ENCODE results near the gene EPHA3. TPM values are rescaled to one million over a fixed set of nuclear protein-coding genes. Genes with fewer than 3 reads are reported as not detected.

Gene EPHA3
- total RNA-seq, 1 donor from 2014 or later, result 27.7 TPM

DNA sequence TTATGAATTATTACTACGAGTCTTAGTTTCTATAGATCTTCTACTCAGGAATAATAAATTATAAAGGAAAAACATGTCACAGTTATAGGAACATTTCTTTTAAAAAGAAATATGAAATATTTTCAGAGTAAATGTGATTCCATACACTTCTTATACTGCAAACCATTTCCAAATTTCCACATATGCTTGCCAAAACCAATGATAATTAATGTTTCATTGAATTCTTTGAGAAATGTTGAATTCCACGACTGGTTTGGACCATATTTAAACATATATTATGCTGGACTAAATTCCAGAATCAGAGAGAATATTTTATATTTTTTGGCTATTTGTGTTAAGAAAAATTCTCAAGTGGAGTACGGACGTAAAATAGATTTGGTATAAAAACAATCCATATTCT lies 144.6 kb downstream of the EPHA3 start:
- H3K9me3 ChIP-seq (ENCODE audit: control insufficient read depth in 3 of 3, low read length in 3 of 3), result no peaks in the 10 kb centered on the region
- H3K4me3 ChIP-seq (ENCODE audit: low read length in 3 of 3), result no peak overlapping the region
- no peak overlapping the region for H3K27ac ChIP-seq (ENCODE audit: low read depth, low read length)
- no peaks in the 10 kb centered on the region for H3K4me1 ChIP-seq (ENCODE audit: control insufficient read depth in 3 of 3, insufficient read depth in 3 of 3, low read length in 3 of 3)
- H3K36me3 ChIP-seq (ENCODE audit: control insufficient read depth in 3 of 3, insufficient read depth in 3 of 3, low read length in 3 of 3), result no peaks in the 10 kb centered on the region
- H3K9ac ChIP-seq (ENCODE audit: low read depth in 1 of 3, low read length in 3 of 3), result no peak overlapping the region
- H3K27me3 ChIP-seq (ENCODE audit: control insufficient read depth in 3 of 3, insufficient read depth in 3 of 3, low read length in 3 of 3), result no peaks in the 10 kb centered on the region

DNA sequence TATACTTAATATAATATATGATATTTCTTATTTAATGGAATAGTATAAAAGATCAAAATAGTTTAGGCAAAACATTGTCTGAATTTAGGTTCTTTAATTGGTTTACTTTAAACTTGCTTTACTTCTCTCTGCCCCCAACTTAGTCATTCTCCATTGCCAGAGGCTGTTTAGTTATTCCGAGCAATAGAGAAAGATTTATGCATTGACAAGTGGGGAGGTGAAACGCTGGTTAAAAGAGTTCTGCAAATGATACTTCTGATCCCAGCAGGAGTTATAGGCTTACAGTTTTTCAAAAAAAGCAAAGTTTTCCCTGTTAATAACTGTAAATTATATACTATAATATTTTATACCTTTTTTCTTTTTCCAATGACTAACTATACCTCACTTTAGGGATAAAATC lies 145.4 kb downstream of the EPHA3 start:
- Histone ChIP-seq H3K9ac (ENCODE audit: low read depth in 1 of 3, low read length in 3 of 3) (no peak overlapping the region), H3K27ac (ENCODE audit: low read depth, low read length) (no peak overlapping the region), H3K27me3 (ENCODE audit: control insufficient read depth in 3 of 3, insufficient read depth in 3 of 3, low read length in 3 of 3) (no peaks in the 10 kb centered on the region), H3K4me3 (ENCODE audit: low read length in 3 of 3) (no peak overlapping the region), H3K36me3 (ENCODE audit: control insufficient read depth in 3 of 3, insufficient read depth in 3 of 3, low read length in 3 of 3) (no peaks in the 10 kb centered on the region), H3K4me1 (ENCODE audit: control insufficient read depth in 3 of 3, insufficient read depth in 3 of 3, low read length in 3 of 3) (no peaks in the 10 kb centered on the region), H3K9me3 (ENCODE audit: control insufficient read depth in 3 of 3, low read length in 3 of 3) (no peaks in the 10 kb centered on the region)

DNA sequence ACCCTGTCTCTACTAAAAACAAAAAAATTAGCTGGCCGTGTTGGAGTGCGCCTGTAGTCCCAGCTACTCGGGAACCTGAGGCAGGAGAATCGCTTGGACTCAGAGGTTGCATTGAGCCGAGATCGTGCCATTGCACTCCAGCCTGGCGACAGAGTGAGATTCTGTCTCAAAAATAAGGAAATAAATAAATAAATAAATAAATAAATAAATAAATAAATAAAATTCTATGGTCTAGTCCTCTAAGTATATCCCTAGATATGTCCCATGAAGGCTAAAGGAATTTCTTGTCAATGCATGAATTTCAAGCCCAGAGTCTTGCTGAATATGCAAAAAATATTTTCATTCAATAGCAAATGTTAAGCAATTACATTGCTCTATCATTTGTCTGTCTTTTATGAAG lies 149.0 kb downstream of the EPHA3 start:
- Histone ChIP-seq H3K9me3 (ENCODE audit: control insufficient read depth in 3 of 3, low read length in 3 of 3) (no peaks in the 10 kb centered on the region), H3K4me3 (ENCODE audit: low read length in 3 of 3) (no peak overlapping the region), H3K9ac (ENCODE audit: low read depth in 1 of 3, low read length in 3 of 3) (no peak overlapping the region), H3K36me3 (ENCODE audit: control insufficient read depth in 3 of 3, insufficient read depth in 3 of 3, low read length in 3 of 3) (no peaks in the 10 kb centered on the region), H3K27ac (ENCODE audit: low read depth, low read length) (no peak overlapping the region), H3K27me3 (ENCODE audit: control insufficient read depth in 3 of 3, insufficient read depth in 3 of 3, low read length in 3 of 3) (no peaks in the 10 kb centered on the region), H3K4me1 (ENCODE audit: control insufficient read depth in 3 of 3, insufficient read depth in 3 of 3, low read length in 3 of 3) (no peaks in the 10 kb centered on the region)

DNA sequence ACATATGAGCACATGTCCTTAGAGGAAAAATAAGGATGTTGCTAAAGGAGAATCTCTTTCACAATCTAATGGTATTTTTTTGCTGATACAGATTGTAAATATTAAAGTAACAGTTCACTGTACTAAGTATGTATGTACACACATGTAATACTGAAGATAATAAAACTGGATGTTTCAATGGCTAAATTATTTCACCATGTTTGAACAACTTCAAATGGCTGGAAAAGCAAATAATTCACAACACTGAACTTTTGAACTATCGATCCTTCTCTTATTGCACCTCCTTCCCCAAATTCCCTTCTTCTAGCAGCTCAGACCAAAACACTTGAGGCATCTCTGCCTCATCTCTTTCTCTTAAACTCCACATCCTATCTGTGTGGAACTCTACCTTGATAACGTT lies 149.5 kb downstream of the EPHA3 start:
- no peaks in the 10 kb centered on the region for H3K4me1 ChIP-seq (ENCODE audit: control insufficient read depth in 3 of 3, insufficient read depth in 3 of 3, low read length in 3 of 3)
- no peaks in the 10 kb centered on the region for H3K9me3 ChIP-seq (ENCODE audit: control insufficient read depth in 3 of 3, low read length in 3 of 3)
- no peaks in the 10 kb centered on the region for H3K27me3 ChIP-seq (ENCODE audit: control insufficient read depth in 3 of 3, insufficient read depth in 3 of 3, low read length in 3 of 3)
- H3K9ac ChIP-seq (ENCODE audit: low read depth in 1 of 3, low read length in 3 of 3), result no peak overlapping the region
- no peak overlapping the region for H3K27ac ChIP-seq (ENCODE audit: low read depth, low read length)
- H3K36me3 ChIP-seq (ENCODE audit: control insufficient read depth in 3 of 3, insufficient read depth in 3 of 3, low read length in 3 of 3), result no peaks in the 10 kb centered on the region
- no peak overlapping the region for H3K4me3 ChIP-seq (ENCODE audit: low read length in 3 of 3)

DNA sequence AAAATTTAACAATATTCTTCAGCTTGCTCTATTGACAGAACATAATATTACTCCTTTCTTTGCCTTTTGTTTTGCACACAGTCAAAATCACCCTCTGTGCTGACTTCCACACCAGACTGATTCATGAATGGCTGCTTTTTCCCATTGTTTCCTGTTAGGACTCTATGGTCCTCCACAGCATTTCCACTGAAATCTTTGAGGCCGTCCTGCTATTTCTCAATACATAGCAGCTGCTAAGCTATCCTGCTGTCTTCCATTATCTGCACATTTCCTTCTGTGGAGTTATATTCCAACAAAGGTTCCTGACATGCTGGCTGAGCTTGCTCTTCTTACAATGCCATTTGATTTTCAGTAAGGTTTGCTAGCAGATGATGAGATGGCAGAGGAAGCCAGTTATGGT lies 153.3 kb downstream of the EPHA3 start:
- H3K4me3 ChIP-seq (ENCODE audit: low read length in 3 of 3), result no peak overlapping the region

DNA sequence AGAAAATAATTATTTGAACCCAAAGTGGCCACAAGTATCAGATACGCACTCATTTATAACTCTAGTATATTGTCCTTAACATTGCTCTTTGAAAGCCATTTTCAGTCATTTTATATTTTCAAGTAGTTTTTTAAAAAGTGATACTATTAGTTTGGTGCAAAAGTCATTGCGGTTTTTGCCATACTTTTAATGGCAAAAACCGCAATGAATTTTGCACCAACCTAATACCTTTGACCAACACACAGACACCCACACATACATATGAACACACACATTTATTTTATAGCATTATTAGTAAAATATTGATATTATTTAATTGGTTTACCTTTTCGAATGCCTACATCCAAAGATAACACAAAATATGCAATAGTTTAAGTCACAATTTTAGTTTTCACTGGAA lies 154.3 kb downstream of the EPHA3 start:
- H3K9me3 ChIP-seq (ENCODE audit: control insufficient read depth in 3 of 3, low read length in 3 of 3), result no peaks in the 10 kb centered on the region
- no peak overlapping the region for H3K9ac ChIP-seq (ENCODE audit: low read depth in 1 of 3, low read length in 3 of 3)
- no peaks in the 10 kb centered on the region for H3K4me1 ChIP-seq (ENCODE audit: control insufficient read depth in 3 of 3, insufficient read depth in 3 of 3, low read length in 3 of 3)
- no peaks in the 10 kb centered on the region for H3K36me3 ChIP-seq (ENCODE audit: control insufficient read depth in 3 of 3, insufficient read depth in 3 of 3, low read length in 3 of 3)
- H3K27ac ChIP-seq (ENCODE audit: low read depth, low read length), result no peak overlapping the region
- no peaks in the 10 kb centered on the region for H3K27me3 ChIP-seq (ENCODE audit: control insufficient read depth in 3 of 3, insufficient read depth in 3 of 3, low read length in 3 of 3)
- no peak overlapping the region for H3K4me3 ChIP-seq (ENCODE audit: low read length in 3 of 3)

More for the DNA sequence above, 153.3 kb downstream of the EPHA3 start:
- Histone ChIP-seq H3K9me3 (ENCODE audit: control insufficient read depth in 3 of 3, low read length in 3 of 3) (no peaks in the 10 kb centered on the region), H3K9ac (ENCODE audit: low read depth in 1 of 3, low read length in 3 of 3) (no peak overlapping the region), H3K27ac (ENCODE audit: low read depth, low read length) (no peak overlapping the region), H3K4me1 (ENCODE audit: control insufficient read depth in 3 of 3, insufficient read depth in 3 of 3, low read length in 3 of 3) (no peaks in the 10 kb centered on the region), H3K36me3 (ENCODE audit: control insufficient read depth in 3 of 3, insufficient read depth in 3 of 3, low read length in 3 of 3) (no peaks in the 10 kb centered on the region), H3K27me3 (ENCODE audit: control insufficient read depth in 3 of 3, insufficient read depth in 3 of 3, low read length in 3 of 3) (no peaks in the 10 kb centered on the region)

DNA sequence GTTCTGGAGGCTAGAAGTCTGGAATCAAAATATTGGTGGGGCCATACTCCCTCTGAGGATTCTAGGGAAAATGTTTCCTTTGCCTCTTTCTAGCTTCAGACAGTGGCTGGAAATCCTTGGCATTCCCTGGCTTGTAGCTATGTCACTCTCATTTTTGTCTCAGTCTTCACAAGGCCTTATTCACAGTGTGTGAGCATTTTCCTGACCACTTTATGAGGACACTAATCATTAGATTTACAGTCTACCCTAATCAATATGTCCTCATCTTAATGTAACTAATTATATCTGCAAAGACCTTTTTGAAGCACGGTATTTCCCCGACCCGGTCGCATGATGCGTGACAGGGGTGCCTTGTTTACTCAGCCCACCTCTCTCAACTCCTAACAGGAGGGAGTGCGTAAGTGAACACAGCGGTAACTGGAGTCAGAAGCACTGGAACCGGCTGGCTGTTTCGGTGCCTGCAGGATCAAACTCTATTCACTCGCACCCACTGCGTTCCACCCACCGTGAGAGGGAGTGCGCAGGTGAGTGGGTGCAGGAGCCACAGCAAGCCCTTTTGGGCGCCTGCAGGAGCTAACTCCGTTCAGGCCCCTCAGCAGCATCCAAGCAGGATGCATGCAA lies 155.0 kb downstream of the EPHA3 start:
- Histone ChIP-seq H3K36me3 (ENCODE audit: control insufficient read depth in 3 of 3, insufficient read depth in 3 of 3, low read length in 3 of 3) (no peaks in the 10 kb centered on the region), H3K27ac (ENCODE audit: low read depth, low read length) (no peak overlapping the region), H3K4me3 (ENCODE audit: low read length in 3 of 3) (no peak overlapping the region), H3K27me3 (ENCODE audit: control insufficient read depth in 3 of 3, insufficient read depth in 3 of 3, low read length in 3 of 3) (no peaks in the 10 kb centered on the region), H3K4me1 (ENCODE audit: control insufficient read depth in 3 of 3, insufficient read depth in 3 of 3, low read length in 3 of 3) (no peaks in the 10 kb centered on the region), H3K9ac (ENCODE audit: low read depth in 1 of 3, low read length in 3 of 3) (no peak overlapping the region), H3K9me3 (ENCODE audit: control insufficient read depth in 3 of 3, low read length in 3 of 3) (no peaks in the 10 kb centered on the region)

DNA sequence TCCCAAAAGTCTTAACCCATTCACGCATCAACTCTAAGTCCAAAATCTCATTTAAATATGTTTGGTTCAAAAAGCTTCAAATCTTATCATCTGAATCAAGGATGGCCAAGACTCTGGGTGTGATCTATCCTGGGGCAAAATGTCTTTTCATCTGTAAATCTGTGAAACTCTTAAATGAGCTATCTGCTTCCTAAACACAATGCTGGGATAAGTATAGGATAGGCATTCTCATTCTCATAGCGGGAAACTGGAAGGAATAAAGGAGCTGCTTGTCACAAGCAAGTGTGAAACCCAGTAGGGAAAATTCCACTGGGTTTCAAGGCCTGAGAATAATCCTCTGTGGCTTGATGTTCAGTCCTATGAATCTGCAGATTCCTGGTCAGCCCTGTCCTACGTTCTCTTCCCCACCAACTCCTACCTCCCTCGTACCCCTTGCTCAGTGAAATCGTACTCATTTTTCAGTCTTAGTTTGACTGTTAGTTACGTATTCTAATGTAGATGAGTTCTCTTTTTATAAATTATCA lies 156.7 kb downstream of the EPHA3 start:
- Histone ChIP-seq H3K4me1 (ENCODE audit: control insufficient read depth in 3 of 3, insufficient read depth in 3 of 3, low read length in 3 of 3) (no peaks in the 10 kb centered on the region), H3K9ac (ENCODE audit: low read depth in 1 of 3, low read length in 3 of 3) (no peak overlapping the region), H3K36me3 (ENCODE audit: control insufficient read depth in 3 of 3, insufficient read depth in 3 of 3, low read length in 3 of 3) (no peaks in the 10 kb centered on the region), H3K4me3 (ENCODE audit: low read length in 3 of 3) (no peak overlapping the region), H3K27me3 (ENCODE audit: control insufficient read depth in 3 of 3, insufficient read depth in 3 of 3, low read length in 3 of 3) (no peaks in the 10 kb centered on the region), H3K27ac (ENCODE audit: low read depth, low read length) (no peak overlapping the region), H3K9me3 (ENCODE audit: control insufficient read depth in 3 of 3, low read length in 3 of 3) (no peaks in the 10 kb centered on the region)

DNA sequence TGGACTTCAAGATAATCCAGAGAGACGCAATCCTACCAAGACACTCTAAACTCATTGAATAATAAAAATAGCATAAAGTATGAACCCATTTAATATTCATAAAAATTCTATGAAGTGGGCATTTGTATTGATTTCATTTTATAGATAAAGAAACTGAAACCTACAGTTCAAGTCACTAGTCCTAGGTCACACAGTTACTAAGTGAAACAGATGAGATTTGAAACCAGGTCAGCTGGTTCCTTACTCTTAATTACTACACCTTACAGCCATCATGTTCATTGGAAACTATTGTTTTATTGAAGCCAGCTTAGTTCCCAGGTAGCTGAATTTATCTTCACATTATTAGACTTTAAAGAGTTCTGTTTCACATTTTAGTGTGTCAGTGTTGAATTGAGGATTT lies 158.7 kb downstream of the EPHA3 start:
- Histone ChIP-seq H3K9me3 (ENCODE audit: control insufficient read depth in 3 of 3, low read length in 3 of 3) (no peaks in the 10 kb centered on the region), H3K36me3 (ENCODE audit: control insufficient read depth in 3 of 3, insufficient read depth in 3 of 3, low read length in 3 of 3) (no peaks in the 10 kb centered on the region), H3K27ac (ENCODE audit: low read depth, low read length) (no peak overlapping the region), H3K4me1 (ENCODE audit: control insufficient read depth in 3 of 3, insufficient read depth in 3 of 3, low read length in 3 of 3) (no peaks in the 10 kb centered on the region), H3K4me3 (ENCODE audit: low read length in 3 of 3) (no peak overlapping the region), H3K27me3 (ENCODE audit: control insufficient read depth in 3 of 3, insufficient read depth in 3 of 3, low read length in 3 of 3) (no peaks in the 10 kb centered on the region), H3K9ac (ENCODE audit: low read depth in 1 of 3, low read length in 3 of 3) (no peak overlapping the region)

DNA sequence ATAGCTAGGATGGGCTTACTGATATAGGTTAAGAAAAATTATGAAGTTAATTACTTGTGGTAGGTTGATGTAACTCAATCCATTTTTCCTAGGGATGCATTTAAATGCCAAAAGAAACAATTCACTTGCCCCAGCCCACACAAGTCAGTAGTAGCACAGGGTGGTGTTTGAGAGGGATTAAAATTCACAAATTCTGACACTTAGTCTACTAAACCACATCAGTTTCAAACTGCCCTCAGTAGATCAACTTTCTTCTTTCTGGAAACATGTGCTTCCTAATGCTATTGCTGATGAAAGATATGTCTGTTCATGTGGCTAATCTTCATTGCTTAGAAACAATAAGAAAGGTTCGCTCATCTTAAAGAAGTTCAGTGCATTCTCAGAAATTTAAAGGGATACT lies 160.6 kb downstream of the EPHA3 start:
- H3K27ac ChIP-seq (ENCODE audit: low read depth, low read length), result no peak overlapping the region
- no peaks in the 10 kb centered on the region for H3K27me3 ChIP-seq (ENCODE audit: control insufficient read depth in 3 of 3, insufficient read depth in 3 of 3, low read length in 3 of 3)
- no peak overlapping the region for H3K9ac ChIP-seq (ENCODE audit: low read depth in 1 of 3, low read length in 3 of 3)
- H3K36me3 ChIP-seq (ENCODE audit: control insufficient read depth in 3 of 3, insufficient read depth in 3 of 3, low read length in 3 of 3), result no peaks in the 10 kb centered on the region
- H3K9me3 ChIP-seq (ENCODE audit: control insufficient read depth in 3 of 3, low read length in 3 of 3), result no peaks in the 10 kb centered on the region
- no peak overlapping the region for H3K4me3 ChIP-seq (ENCODE audit: low read length in 3 of 3)
- no peaks in the 10 kb centered on the region for H3K4me1 ChIP-seq (ENCODE audit: control insufficient read depth in 3 of 3, insufficient read depth in 3 of 3, low read length in 3 of 3)

All from skeletal muscle tissue (tissue), 4 donors.